ENCODE data around the gene PARP16. TPM values are rescaled to one million over a fixed set of nuclear protein-coding genes. Genes with fewer than 3 reads are reported as not detected.

PARP16 gene
- polyA plus RNA-seq (ENCODE audit: insufficient read length in 3 of 3): 10 to 100 TPM; 17.2 to 17.7 (median 17.4) TPM
- long read RNA-seq, donor 1, partial matches to known transcripts: 0 of 3 reads
- long read RNA-seq, donor 1, other reads (novel, unspliced or antisense): 0 of 3 reads
- long read RNA-seq, donor 2, partial matches to known transcripts: 0 of 5 reads
- long read RNA-seq, donor 2, other reads (novel, unspliced or antisense): 0 of 5 reads
- long read RNA-seq, donor 3, partial matches to known transcripts: 0 of 1 reads
- long read RNA-seq, donor 3, other reads (novel, unspliced or antisense): 0 of 1 reads
- long read RNA-seq, donor 4, transcript PARP16-206 (6 exons, 2,343 nt): major isoform, 6 of 8 reads
- long read RNA-seq, donor 4, partial matches to known transcripts: 0 of 8 reads
- long read RNA-seq, donor 4, other reads (novel, unspliced or antisense): 0 of 8 reads
- long read RNA-seq, donor 5, partial matches to known transcripts: 0 of 3 reads
- long read RNA-seq, donor 5, other reads (novel, unspliced or antisense): 0 of 3 reads
- long read RNA-seq, donor 6, transcript PARP16-206 (6 exons, 2,343 nt): major isoform, 6 of 6 reads
- long read RNA-seq, donor 6, partial matches to known transcripts: 0 of 6 reads
- long read RNA-seq, donor 6, other reads (novel, unspliced or antisense): 0 of 6 reads
- long read RNA-seq, donor 7, transcript PARP16-206 (6 exons, 2,343 nt): major isoform, 8 of 8 reads
- long read RNA-seq, donor 7, partial matches to known transcripts: 0 of 8 reads
- long read RNA-seq, donor 7, other reads (novel, unspliced or antisense): 0 of 8 reads
- long read RNA-seq, donor 8, partial matches to known transcripts: 0 of 3 reads
- long read RNA-seq, donor 8, other reads (novel, unspliced or antisense): 0 of 3 reads
- long read RNA-seq, donor 9, partial matches to known transcripts: 0 of 1 reads
- long read RNA-seq, donor 9, other reads (novel, unspliced or antisense): 0 of 1 reads
- long read RNA-seq, donor 10, partial matches to known transcripts: 0 of 4 reads
- long read RNA-seq, donor 10, other reads (novel, unspliced or antisense): 0 of 4 reads
- long read RNA-seq, donor 11, partial matches to known transcripts: 0 of 2 reads
- long read RNA-seq, donor 11, other reads (novel, unspliced or antisense): 0 of 2 reads
- long read RNA-seq, donor 12, transcript PARP16-206 (6 exons, 2,343 nt): major isoform, 6 of 6 reads
- long read RNA-seq, donor 12, partial matches to known transcripts: 0 of 6 reads
- long read RNA-seq, donor 12, other reads (novel, unspliced or antisense): 0 of 6 reads
- long read RNA-seq, donor 13, partial matches to known transcripts: 0 of 2 reads
- long read RNA-seq, donor 13, other reads (novel, unspliced or antisense): 0 of 2 reads
- long read RNA-seq, donor 14: 0 reads
- long read RNA-seq, donor 15: 0 reads
- long read RNA-seq, donor 16, transcript PARP16-206 (6 exons, 2,343 nt): major isoform, 5 of 6 reads
- long read RNA-seq, donor 16, partial matches to known transcripts: 0 of 6 reads
- long read RNA-seq, donor 16, other reads (novel, unspliced or antisense): 0 of 6 reads

DNA sequence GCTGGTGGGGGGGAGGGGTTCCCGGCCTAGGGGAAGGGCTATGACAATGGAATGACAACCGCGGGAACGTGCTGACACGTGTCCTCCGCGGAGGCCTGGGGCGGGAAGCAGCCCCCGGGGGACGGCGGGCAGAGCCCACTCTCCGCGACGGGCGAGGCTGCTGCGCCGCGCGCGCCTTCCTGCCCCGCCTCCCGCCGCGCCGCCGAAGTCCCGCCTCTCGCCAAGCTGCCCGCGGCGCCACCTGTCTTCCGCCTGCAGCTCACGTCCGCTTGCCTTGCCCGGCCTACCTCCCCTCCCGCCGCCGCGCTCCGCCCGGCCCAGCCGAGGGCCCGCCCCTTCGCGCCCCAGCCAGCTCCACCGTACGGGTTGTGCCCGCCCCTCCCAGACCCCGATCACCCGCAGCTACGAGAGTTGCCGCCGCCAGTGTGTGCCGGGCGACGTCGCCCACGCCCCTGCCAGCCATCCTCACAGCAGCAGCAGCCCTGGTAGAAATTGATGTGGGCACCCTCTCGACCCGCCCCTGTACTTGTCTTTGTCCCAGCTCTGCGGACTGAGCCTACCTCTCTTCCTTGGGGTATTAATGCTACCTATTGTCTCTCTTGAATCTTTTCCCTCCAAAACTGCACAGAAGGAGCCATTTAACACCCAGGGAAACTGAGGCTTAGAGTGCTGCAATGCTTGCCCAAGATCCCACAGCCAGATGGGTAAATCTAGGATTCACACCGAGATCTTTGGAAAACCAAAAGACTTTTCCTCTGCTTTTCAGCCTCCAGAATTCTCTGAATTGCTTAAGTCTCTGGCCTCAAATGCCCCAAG, at the start of gene PARP16:
Gene PARP16 (minus strand): TSS at position 180 of the 816 bp plus-strand sequence. CDS start 457 bp downstream, outside the sequence.
- DNase-seq: peak; percentile 92

DNA sequence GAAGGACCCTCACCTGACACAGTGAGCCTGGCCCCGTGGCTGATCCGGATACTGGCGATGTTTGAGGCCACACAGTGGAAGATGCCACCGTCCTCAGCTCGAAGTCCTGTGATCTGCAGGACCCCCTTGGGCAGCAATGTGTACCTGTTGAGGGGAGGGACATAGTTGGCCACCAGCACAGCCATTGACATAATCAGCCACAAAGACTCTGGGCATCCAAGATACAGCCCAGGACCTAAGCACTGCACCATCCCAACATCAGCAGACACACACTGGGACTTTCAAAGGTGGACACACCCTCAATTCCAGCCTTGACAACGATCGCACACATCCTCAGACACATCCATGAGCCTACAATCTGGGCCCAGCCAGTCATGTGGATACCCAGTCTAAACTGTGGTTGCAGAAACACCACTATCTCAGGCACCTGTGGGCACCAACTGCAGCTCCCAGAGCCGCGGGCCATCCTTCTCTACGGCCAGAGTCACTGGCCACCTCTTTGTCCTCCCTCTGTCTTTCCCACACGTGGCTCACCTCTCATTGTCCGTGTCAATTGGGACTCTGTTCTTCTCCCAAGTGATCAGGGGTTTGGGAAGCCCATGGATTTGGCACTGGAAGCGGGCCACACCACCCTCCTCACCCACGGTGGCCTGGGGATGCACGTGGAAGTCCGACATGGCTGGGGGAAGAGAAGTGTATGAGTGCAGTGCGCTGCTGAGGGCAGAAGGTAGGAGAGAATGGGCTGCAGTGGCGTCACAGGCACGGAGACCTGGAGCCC, 48.8 kb upstream of the PARP16 start:
- no peak for DNase-seq

DNA sequence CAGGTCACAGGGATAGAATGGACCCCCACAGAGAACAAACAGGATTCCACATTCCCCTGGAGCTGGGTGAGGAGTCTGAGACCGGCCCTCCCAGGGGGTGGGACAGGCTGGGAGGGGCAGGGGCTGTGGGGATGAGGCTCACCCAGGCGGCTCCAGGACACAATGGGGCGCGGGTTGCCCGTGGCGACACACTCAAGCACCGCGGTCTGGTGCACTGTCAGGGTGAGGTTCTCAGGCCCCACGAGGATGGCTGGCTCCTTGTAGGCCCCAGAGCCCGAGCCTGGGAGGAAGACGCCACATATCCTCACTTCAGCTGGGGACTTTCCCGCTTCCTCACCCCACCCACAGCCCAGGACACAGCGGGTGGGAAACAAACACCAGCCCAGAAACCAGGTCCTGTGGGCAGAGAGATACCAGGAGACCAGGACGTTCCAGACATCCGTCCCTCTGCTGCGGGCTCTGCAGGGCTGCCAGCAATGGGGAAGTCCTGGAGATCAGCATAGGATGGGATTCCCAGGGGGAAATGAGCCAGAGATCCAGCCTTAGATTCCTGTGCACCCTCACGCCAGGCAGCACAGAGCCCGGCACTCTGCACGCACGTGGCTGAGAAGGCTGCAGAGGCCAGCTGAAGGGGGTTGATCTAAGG, 48.0 kb upstream of the PARP16 start:
- no peak for DNase-seq

DNA sequence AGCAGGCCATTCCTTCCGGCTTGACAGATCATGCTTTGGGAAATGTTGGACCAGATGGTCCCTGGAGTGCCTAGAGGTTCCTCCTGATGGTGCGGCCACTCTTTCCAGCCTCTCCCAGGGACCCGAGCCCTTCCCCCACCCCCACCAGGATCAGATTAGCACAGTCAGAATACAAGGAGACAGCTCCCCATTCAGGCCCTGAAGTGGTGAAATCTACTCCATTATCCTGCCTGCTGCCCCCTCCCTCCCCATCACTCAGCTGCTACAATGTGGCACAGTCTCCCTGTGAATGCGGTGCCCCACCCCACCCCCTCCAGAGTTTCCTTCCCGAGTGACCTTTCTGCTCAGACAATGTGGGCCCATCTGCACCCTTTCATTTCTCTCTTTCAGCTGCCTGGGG, 47.2 kb upstream of the PARP16 start:
- DNase-seq: no peak

GRCh38 chr15:65333148-65333820, 46.6 kb upstream of the PARP16 start:
- DNase-seq: no peak

GRCh38 chr15:65332391-65333147, 45.9 kb upstream of the PARP16 start:
- no peak for DNase-seq

DNA sequence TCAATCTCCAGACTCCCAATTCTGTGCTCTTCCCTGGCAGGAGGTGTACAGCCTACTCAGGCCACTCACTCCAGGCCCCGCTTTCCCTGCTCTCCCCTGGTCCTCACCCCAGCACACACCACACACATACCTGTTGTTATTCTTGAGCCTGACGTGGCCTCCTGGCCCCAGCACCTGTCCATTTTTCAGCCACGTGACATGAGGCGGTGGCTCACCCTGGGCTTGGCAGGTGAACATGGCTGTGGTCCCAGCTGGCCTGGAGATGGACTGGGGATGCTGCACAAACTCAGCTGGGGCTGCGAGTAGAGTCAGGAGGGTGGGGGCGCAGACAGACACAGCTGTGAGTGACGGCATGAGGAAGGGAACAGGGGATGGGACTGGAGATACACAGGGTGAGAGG, 45.1 kb upstream of the PARP16 start:
- no peak for DNase-seq

GRCh38 chr15:65330934-65331645, 44.4 kb upstream of the PARP16 start:
- DNase-seq: no peak

- DNase-seq: no peak
These were observed 43.5 kb upstream of the PARP16 start for GRCh38 chr15:65329984-65330735.

DNA sequence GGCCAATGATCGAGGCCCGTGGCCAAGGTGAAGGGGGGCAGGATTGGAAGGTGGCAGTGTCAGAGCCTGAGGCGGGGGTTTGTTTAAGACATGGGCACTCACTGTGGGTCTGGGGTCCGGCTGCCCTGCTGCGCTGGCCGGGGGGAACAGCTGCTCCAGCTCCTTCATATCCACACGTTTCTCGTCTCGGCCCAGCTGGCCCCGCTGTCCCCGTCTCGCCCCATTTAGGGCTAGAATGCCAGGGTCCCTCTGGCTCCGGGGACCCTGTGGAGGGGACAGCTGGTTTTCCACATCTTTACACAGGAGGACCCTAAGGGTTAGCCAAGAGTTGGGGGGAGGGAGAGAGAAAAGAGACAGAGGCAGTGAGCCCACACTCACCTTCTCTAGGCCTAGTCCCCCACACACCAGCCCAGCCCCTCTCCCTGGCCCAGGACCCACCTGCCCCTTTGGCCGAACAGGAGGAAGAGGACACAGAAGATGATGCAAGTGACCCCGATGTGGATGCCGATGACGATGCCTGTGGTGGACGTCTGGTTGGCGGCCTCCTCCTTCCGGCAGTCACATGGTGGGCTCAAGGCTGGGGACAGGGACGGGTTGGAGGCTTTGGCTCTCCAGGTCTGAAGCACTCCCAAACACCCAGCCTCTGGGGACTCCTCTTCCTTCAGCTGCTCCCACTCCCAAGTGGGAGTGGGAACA, 42.8 kb upstream of the PARP16 start:
- no peak for DNase-seq

DNA sequence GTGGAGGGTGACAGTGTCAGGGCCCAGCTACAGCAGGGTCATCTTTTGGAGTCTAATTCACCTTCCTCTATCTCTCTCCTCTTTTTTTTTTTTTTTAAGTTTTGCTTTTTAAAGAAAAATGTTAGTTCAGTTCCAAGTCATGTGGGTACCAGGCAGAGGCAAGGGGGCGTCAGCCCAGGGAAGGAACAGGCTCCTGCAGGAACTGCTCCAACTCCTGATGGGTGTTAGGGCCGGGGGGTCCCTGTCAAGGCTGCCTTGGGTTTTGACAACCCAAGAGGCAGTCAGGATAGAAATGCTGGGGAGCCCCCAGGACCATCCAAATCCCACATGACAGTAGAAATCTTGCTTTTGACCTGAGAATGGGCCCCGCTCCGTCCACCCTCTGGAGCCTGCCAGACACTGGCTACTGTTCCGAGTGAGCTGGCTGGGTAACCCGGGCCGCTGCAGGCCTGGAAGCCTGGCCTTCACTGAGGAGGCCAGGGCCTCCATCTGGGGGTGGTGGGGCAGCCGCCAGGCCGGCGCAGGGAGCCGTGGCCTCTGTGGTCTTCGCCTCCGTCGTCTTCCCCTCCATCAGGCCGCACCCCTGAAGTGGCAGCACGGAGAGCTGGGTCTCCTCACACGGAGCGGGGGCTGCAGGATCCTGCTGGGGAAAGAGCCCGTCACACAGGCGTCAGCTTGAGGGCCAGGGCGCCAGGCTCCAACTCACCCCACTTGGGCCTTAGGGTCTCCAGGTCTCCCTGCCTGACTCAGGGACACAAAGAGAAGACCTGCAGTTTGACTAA, 42.0 kb upstream of the PARP16 start:
- no peak for DNase-seq

- no peak for DNase-seq
These were observed 41.1 kb upstream of the PARP16 start for GRCh38 chr15:65327651-65328393.

DNA sequence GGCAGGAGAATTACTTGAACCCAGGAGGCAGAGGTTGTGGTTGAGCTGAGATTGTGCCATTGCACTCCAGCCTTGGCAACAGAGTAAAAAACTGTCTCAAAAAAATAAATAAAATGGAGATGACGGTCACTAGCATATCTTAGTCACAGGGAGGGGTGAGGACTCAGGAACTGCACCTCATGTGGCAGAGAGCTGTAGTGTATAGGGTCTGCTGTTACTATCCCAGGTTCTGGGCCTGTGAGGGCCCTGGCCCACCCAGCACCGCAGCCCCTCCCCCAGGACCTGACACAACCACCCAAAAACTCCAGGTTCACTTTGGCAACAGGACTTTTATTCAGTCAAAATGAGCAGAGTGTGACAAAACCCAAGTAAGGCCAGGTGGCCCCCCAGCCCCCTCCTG, 40.1 kb upstream of the PARP16 start:
- DNase-seq: no peak

- DNase-seq: no peak
These were observed 39.4 kb upstream of the PARP16 start for GRCh38 chr15:65326117-65326526.
